D341Med (cell line): ENCODE results near the gene C2CD3.
"Not testable (repeated sequence)": the region's sequence is repeated elsewhere in the genome, so short reads cannot be mapped to it uniquely, and the experiment has no call there.

ENCODE experiments used
- DNase-seq: peaks from one replicate; pipeline ENCODE4 v3.0.0; 2012; ENCODE audit warnings: low spot score

Gene C2CD3

GRCh38 chr11:74162681-74163467, 7.9 kb downstream of the C2CD3 start:
- no peak for DNase-seq

GRCh38 chr11:74159642-74160041, 11.2 kb downstream of the C2CD3 start:
- no peak for DNase-seq

- DNase-seq = no peak
Measured at GRCh38 chr11:74157169-74157568, 13.6 kb downstream of the C2CD3 start.

GRCh38 chr11:74154620-74155281, 16.1 kb downstream of the C2CD3 start:
- DNase-seq = no peak

DNA sequence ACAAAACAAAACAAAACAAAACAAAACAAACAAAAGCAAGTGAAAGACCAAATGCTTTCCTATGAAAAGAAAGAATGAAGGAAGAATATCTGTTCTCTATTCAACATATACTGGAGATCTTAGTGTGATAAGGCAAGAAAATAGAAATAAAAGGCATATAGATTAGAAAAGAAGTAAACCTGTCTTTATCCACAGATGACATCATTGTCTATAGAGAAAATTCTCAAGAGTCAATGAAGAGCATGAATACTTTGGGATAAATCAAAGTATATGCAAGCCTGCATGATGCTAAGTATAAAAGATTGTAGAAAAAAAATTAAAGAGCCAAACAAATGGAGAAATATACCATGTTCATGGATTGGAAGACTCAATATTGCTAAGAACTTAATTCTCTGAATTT, 17.6 kb downstream of the C2CD3 start:
- DNase-seq = no peak

DNA sequence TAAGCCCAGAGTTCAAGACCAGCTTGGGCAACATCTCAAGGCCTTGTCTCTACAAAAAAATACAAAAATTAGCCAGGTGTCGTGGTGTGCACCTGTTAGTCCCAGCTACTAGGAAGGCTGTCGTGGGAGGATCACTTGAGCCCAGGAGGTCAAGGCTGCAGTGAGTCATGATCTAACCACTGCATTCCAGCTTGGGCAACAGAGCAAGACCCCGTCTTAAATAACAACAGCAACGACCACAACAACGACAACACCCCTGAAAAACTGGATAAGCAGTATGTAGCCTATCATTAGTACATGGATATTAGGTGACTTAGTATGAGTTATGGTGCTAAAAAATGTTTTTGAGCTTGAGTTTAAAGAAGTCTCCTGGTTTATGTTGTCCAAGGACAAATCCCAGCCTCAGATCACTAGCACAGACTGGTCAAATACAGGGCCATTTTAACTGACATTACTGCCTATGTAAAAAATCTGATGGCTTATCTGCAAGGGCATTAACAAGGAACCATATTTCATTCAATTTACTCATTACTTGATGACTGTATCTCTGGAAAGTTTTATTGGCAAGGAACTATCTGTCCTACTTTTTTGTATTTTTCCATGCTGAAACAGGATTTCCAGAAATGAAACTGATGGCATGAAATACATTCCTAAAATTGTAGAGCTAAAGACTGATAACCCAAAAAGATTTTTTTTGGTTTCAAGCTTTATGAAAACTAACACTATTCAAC, 23.4 kb downstream of the C2CD3 start:
- no peak for DNase-seq

GRCh38 chr11:74144592-74144991, 26.2 kb downstream of the C2CD3 start:
- no peak for DNase-seq

GRCh38 chr11:74142624-74143023, 28.2 kb downstream of the C2CD3 start:
- no peak for DNase-seq

- DNase-seq = no peak
Measured at GRCh38 chr11:74141908-74142307, 28.9 kb downstream of the C2CD3 start.

GRCh38 chr11:74141241-74141695, 29.5 kb downstream of the C2CD3 start:
- no peak for DNase-seq

GRCh38 chr11:74139919-74140431, 30.8 kb downstream of the C2CD3 start:
- not testable (repeated sequence) for DNase-seq

DNA sequence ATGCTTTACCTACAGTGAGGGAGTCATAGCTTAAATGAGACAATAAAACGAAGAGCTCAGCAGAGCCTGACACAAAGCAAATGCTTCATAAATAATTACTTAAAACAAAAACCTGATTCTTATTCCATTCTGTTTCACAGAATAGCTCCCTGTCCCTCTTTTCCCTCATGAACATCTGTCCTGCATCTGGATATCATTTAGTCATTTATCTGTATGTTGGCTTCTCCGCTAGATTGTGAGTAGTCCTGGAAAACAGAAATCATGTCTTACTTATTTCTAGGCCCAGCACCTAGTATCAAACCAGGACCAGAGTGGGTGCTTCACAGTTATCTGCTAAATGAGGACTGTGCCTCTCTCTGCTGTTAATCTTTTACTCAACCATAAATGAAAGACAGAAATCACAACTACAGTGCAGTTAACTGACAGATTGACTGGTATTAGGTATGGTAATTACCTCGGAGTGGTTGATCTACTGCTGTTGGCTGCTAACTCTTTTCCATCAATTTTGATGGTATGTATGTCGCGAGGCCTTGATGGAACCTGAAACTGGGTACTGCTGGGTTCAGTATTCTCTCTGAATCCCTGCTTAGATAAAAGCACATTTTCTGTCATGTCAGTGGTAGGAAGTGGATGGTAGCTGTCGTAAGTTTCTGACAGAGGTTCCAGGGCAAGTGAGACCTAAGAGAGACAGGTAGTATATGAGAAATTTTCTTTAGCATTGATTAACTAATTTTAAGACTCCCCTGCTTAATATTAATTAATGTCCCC, 31.5 kb downstream of the C2CD3 start:
- DNase-seq = no peak

GRCh38 chr11:74138572-74138971, 32.2 kb downstream of the C2CD3 start:
- DNase-seq = no peak

- DNase-seq = no peak
Measured at GRCh38 chr11:74138021-74138420, 32.8 kb downstream of the C2CD3 start.

GRCh38 chr11:74135127-74135840, 35.5 kb downstream of the C2CD3 start:
- no peak for DNase-seq

DNA sequence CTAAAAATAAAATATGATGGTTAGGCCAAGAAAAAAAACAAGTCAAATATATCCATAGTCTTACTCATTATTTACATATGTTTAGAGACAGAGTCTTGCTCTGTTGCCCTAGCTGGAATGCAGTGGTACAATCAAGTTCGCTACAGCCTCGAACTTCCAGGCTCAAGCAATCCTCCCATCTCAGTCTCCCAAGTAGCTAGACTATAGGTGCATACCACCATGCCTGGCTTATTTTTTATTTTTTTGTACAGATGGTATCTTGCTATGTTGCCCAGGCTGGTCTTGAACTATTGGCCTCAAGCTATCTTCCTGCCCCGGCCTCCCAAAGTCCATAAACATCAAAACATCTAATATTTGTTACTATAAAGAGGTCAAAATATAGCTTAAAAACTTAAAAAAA, 36.1 kb downstream of the C2CD3 start:
- no peak for DNase-seq

DNA sequence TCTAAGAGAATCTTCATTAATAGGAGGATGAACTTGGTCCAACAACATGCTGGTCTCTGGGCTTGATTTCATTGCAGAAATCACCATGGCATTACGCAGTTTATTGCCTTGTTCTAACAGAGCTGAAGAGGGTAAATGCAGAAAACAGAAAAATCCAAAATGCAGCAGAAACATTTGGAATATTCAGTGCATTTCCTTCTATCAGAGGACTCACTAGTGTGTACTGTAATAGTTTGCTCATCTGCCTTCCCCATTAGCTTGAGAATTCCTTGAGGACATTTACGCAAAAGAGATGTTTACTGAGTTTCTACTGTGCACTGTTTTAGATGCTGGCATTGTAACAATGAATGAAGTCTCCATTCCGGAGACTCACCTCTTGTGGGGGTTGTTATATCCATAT, 37.4 kb downstream of the C2CD3 start:
- DNase-seq = no peak

DNA sequence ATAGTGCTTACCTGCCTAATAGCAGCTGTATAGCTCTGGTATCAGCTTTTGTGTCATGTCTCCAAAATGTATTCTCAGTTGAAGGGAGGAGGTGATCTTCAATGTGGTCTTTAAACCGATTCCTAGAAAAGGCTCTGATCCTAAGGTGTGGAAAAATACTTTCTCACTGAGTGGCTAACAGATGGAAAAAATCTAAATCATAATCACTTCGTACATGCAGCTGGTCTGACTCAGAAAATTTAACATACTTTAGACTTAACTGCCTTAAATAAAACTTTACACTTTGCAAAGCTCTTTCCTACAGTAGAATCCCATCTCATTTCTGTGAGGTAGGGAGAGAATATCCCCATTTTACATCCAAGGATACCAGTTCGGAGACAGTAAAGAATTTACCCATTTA, 38.0 kb downstream of the C2CD3 start:
- DNase-seq = no peak

GRCh38 chr11:74129121-74129520, 41.7 kb downstream of the C2CD3 start:
- DNase-seq = not testable (repeated sequence)

DNA sequence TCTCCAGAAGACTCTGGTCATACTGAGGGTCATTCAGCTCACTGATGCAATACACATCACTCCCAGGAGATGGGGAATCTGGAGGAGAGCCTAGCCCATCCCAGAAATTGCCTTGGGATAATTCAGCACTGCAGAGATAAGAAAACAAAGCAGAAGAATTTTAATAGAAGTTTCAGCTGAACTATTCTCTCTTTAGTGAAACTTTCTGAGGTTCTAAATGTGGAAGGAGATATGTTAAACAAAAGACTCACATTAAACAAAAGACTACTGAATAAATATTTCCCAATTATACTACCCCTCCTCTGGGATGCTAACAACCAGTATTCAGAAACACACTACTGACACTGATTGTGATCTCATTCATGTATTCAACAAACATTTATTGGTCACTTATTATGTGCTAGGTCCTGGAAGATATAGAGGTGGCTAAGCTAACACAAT, 47.8 kb downstream of the C2CD3 start:
- no peak for DNase-seq

DNA sequence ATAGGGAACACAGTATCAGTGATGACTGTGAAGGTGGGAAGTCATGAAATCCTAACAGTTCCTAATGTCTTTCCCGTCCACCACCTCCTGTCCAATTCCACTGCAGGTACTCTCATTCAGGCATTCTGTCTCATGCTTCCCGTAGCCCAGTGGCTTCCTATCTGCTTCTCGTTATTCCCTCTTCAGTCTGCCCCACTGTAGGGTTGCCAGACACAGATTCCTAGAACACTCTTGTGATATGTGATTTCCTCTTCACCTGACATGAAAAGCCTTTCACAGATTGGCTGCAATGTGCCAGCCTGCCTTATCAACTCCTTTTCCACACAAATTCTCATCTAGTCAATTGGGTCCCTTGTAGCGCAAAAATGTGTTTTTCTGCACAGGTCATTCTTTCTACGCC, 49.0 kb downstream of the C2CD3 start:
- no peak for DNase-seq
